NCI-H226 (cell line): ENCODE data around the gene CYP27C1.
A peak's percentile ranks its signal among the peaks of the same experiment; 100 is the strongest.
"Not testable (repeated sequence)": the region's sequence is repeated elsewhere in the genome, so short reads cannot be mapped to it uniquely, and the experiment has no call there.

ENCODE experiments used
- DNase-seq: peaks from one replicate; pipeline ENCODE4 v3.0.0-alpha.2; 2015

The CYP27C1 gene

GRCh38 chr2:127220102-127220767, at the start of gene CYP27C1:
CYP27C1 (minus strand) TSS chr2:127220299; CDS start chr2:127220270, 29 bp downstream.
- DNase-seq, result no peak

- DNase-seq, result no peak
Measured at GRCh38 chr2:127261804-127262406, 41.8 kb upstream of the CYP27C1 start.

- DNase-seq, result no peak
Measured at GRCh38 chr2:127259355-127259754, 39.3 kb upstream of the CYP27C1 start.

- no peak for DNase-seq
Measured at GRCh38 chr2:127256866-127257265, 36.8 kb upstream of the CYP27C1 start.

- no peak for DNase-seq
Measured at GRCh38 chr2:127256381-127256780, 36.3 kb upstream of the CYP27C1 start.

GRCh38 chr2:127255721-127256120, 35.6 kb upstream of the CYP27C1 start:
- no peak for DNase-seq

GRCh38 chr2:127255146-127255545, 35.0 kb upstream of the CYP27C1 start:
- DNase-seq, result no peak

GRCh38 chr2:127254386-127254981, 34.4 kb upstream of the CYP27C1 start:
- peak; percentile 42 for DNase-seq

- not testable (repeated sequence) for DNase-seq
Measured at GRCh38 chr2:127241184-127241583, 21.1 kb upstream of the CYP27C1 start.

- DNase-seq, result no peak
Measured at GRCh38 chr2:127239395-127239794, 19.3 kb upstream of the CYP27C1 start.

- not testable (repeated sequence) for DNase-seq
Measured at GRCh38 chr2:127237768-127238167, 17.7 kb upstream of the CYP27C1 start.

GRCh38 chr2:127235082-127235702, 15.1 kb upstream of the CYP27C1 start:
- DNase-seq, result no peak

GRCh38 chr2:127233710-127234109, 13.6 kb upstream of the CYP27C1 start:
- no peak for DNase-seq

GRCh38 chr2:127231130-127231865, 11.2 kb upstream of the CYP27C1 start:
- DNase-seq, result no peak

GRCh38 chr2:127229555-127229954, 9.5 kb upstream of the CYP27C1 start:
- DNase-seq, result no peak

- no peak for DNase-seq
Measured at GRCh38 chr2:127228102-127228501, 8.0 kb upstream of the CYP27C1 start.

- DNase-seq, result not testable (repeated sequence)
Measured at GRCh38 chr2:127227264-127227660, 7.2 kb upstream of the CYP27C1 start.

- DNase-seq, result no peak
Measured at GRCh38 chr2:127226520-127227263, 6.6 kb upstream of the CYP27C1 start.

GRCh38 chr2:127226132-127226519, 6.0 kb upstream of the CYP27C1 start:
- no peak for DNase-seq

GRCh38 chr2:127225186-127225960, 5.3 kb upstream of the CYP27C1 start:
- DNase-seq, result no peak

- not testable (repeated sequence) for DNase-seq
Measured at GRCh38 chr2:127224135-127224534, 4.0 kb upstream of the CYP27C1 start.
